H9 (cell line): ENCODE data around the gene CFL1. TPM values are rescaled to one million over a fixed set of nuclear protein-coding genes. Genes with fewer than 3 reads are reported as not detected.

Experiments
- DNase-seq: peaks from one replicate; pipeline ENCODE4 v3.0.0-alpha.2; 2017
- H2AFZ ChIP-seq: one replicate; pipeline ENCODE4 v1.6.1; 2013; ENCODE audit warnings: mild to moderate bottlenecking, low read length, control low read depth, moderate library complexity
- H2AK5ac ChIP-seq: 2 replicates; pipeline ENCODE4 v1.6.1; 2013; ENCODE audit warnings: low read length, control low read depth, mixed read lengths; ENCODE audit not compliant: insufficient read length
- H2BK120ac ChIP-seq: one replicate; pipeline ENCODE4 v1.6.1; 2013; ENCODE audit warnings: low read depth, mild to moderate bottlenecking, low read length, control low read depth, inconsistent platforms; ENCODE audit not compliant: poor library complexity, severe bottlenecking
- H2BK12ac ChIP-seq: 2 replicates; pipeline ENCODE4 v1.6.1; 2013; ENCODE audit warnings: low read length, control low read depth, mixed read lengths, low read depth; ENCODE audit not compliant: insufficient read length
- H2BK15ac ChIP-seq: 2 replicates; pipeline ENCODE4 v1.6.1; 2013; ENCODE audit warnings: low read depth, low read length, control low read depth
- H2BK20ac ChIP-seq: one replicate; pipeline ENCODE4 v1.6.1; 2013; ENCODE audit warnings: low read depth, mild to moderate bottlenecking, low read length, control low read depth, inconsistent platforms; ENCODE audit not compliant: poor library complexity, severe bottlenecking
- H2BK5ac ChIP-seq: 2 replicates; pipeline ENCODE4 v1.6.1; 2013; ENCODE audit warnings: low read length, control low read depth, mixed read lengths; ENCODE audit not compliant: insufficient read length
- H3K14ac ChIP-seq: 2 replicates; pipeline ENCODE4 v1.6.1; 2013; ENCODE audit warnings: low read length, control low read depth; ENCODE audit not compliant: insufficient read depth
- H3K18ac ChIP-seq: 2 replicates; pipeline ENCODE4 v1.6.1; 2013; ENCODE audit warnings: low read depth, mild to moderate bottlenecking, mixed read lengths, low read length, control low read depth; ENCODE audit not compliant: insufficient read length
- H3K23ac ChIP-seq: 2 replicates; pipeline ENCODE4 v1.6.1; 2013; ENCODE audit warnings: low read length, control low read depth, mixed read lengths, low read depth; ENCODE audit not compliant: insufficient read length
- H3K23me2 ChIP-seq: 2 replicates; pipeline ENCODE4 v1.6.1; 2013; ENCODE audit warnings: low read depth, mild to moderate bottlenecking, mixed read lengths, low read length, control low read depth; ENCODE audit not compliant: insufficient read length, poor library complexity, severe bottlenecking
- H3K27ac ChIP-seq: 2 replicates; pipeline ENCODE4 v1.5.1; 2013; ENCODE audit warnings: low read length, control low read depth, mixed read lengths, low read depth; ENCODE audit not compliant: insufficient read length
- H3K27me3 ChIP-seq: 2 replicates; pipeline ENCODE4 v1.6.1; 2013; ENCODE audit warnings: low read length, control low read depth, inconsistent platforms; ENCODE audit not compliant: insufficient read depth
- H3K4ac ChIP-seq: 2 replicates; pipeline ENCODE4 v1.6.1; 2013; ENCODE audit warnings: low read depth, mild to moderate bottlenecking, control low read depth, inconsistent platforms, low read length, moderate library complexity
- H3K4me1 ChIP-seq: 2 replicates; pipeline ENCODE4 v1.6.1; 2013; ENCODE audit warnings: low read length, control low read depth, inconsistent platforms; ENCODE audit not compliant: insufficient read depth
- H3K4me2 ChIP-seq: 2 replicates; pipeline ENCODE4 v1.6.1; 2013; ENCODE audit warnings: low read length, control low read depth, mixed read lengths; ENCODE audit not compliant: insufficient read length, insufficient read depth
- H3K56ac ChIP-seq: 2 replicates; pipeline ENCODE4 v1.6.1; 2013; ENCODE audit warnings: low read depth, mild to moderate bottlenecking, mixed read lengths, low read length, control low read depth; ENCODE audit not compliant: insufficient read length
- H3K79me1 ChIP-seq: 2 replicates; pipeline ENCODE4 v1.6.1; 2013; ENCODE audit warnings: low read depth, mild to moderate bottlenecking, moderate library complexity, low read length, control low read depth, inconsistent platforms; ENCODE audit not compliant: insufficient read depth, poor library complexity, severe bottlenecking
- H3K79me2 ChIP-seq: 2 replicates; pipeline ENCODE4 v1.6.1; 2013; ENCODE audit warnings: low read length, control low read depth, inconsistent platforms; ENCODE audit not compliant: insufficient read depth
- H3K9ac ChIP-seq: 2 replicates; pipeline ENCODE4 v1.6.1; 2013; ENCODE audit warnings: low read length, control low read depth, mixed read lengths; ENCODE audit not compliant: insufficient read length; ENCODE audit errors: extremely low read depth
- H3K9me3 ChIP-seq: one replicate; pipeline ENCODE4 v1.6.1; 2013; ENCODE audit warnings: low read depth, low read length, inconsistent platforms; ENCODE audit not compliant: control insufficient read depth
- H3T11ph ChIP-seq: one replicate; pipeline ENCODE4 v1.6.1; 2013; ENCODE audit warnings: mild to moderate bottlenecking, low read length, control low read depth, inconsistent platforms
- H4K20me1 ChIP-seq: one replicate; pipeline ENCODE4 v1.6.1; 2013; ENCODE audit not compliant: control insufficient read depth, insufficient read length, insufficient read depth
- H4K5ac ChIP-seq: 2 replicates; pipeline ENCODE4 v1.6.1; 2013; ENCODE audit warnings: low read depth, mild to moderate bottlenecking, mixed read lengths, low read length, control low read depth; ENCODE audit not compliant: insufficient read length
- H4K8ac ChIP-seq: replicated peaks from 2 replicates; pipeline ENCODE4 v1.6.1; 2013; ENCODE audit warnings: low read length, control low read depth, mixed read lengths, low read depth; ENCODE audit not compliant: insufficient read length
- H4K91ac ChIP-seq: 2 replicates; pipeline ENCODE4 v1.6.1; 2013; ENCODE audit warnings: low read depth, mild to moderate bottlenecking, moderate library complexity, mixed read lengths, low read length, control low read depth; ENCODE audit not compliant: insufficient read length
- H3K27ac Mint-ChIP-seq, 3 experiments: 2 replicates in 2 of 3; 3 replicates in 1 of 3; pipeline ENCODE4 v1.8.0; 2020 to 2021; ENCODE audit warnings: mixed read lengths in 3 of 3, mild to moderate bottlenecking in 1 of 3, moderate library complexity in 1 of 3
- H3K27me3 Mint-ChIP-seq: 2 replicates; pipeline ENCODE4 v1.8.0; 2021; ENCODE audit warnings: low read depth, mild to moderate bottlenecking, moderate library complexity, mixed read lengths
- H3K36me3 Mint-ChIP-seq, 3 experiments: 2 replicates in 2 of 3; 3 replicates in 1 of 3; pipeline ENCODE4 v1.8.0; 2020 to 2021; ENCODE audit warnings: low read depth in 3 of 3, mixed read lengths in 3 of 3; ENCODE audit not compliant: insufficient read depth in 1 of 3
- H3K4me1 Mint-ChIP-seq, 2 experiments: 2 replicates each; pipeline ENCODE4 v1.8.0; 2020; ENCODE audit warnings: mixed read lengths in 2 of 2
- H3K4me3 Mint-ChIP-seq, 2 experiments: 2 replicates in 1 of 2; 3 replicates in 1 of 2; pipeline ENCODE4 v1.8.0; 2020 to 2021; ENCODE audit warnings: mild to moderate bottlenecking in 2 of 2, mixed read lengths in 2 of 2, moderate library complexity in 1 of 2
- H3K9me3 Mint-ChIP-seq, 2 experiments: 2 replicates in 1 of 2; 3 replicates in 1 of 2; pipeline ENCODE4 v1.8.0; 2020; ENCODE audit warnings: mild to moderate bottlenecking in 2 of 2, mixed read lengths in 2 of 2, moderate library complexity in 1 of 2
- WGBS: extraction: QIAGEN DNeasy Blood & Tissue Kit; methylation state at CpG from one replicate; pipeline ENCODE4 v1.1.7; 2013; ENCODE audit warnings: missing lambda C conversion rate, low lambda C conversion rate, mixed read lengths; ENCODE audit not compliant: insufficient read length; ENCODE audit errors: extremely low coverage; 5-methylcytosine and 5-hydroxymethylcytosine counted together
- total RNA-seq: library from RNA; stranded (reverse); gene quantifications from 2 replicates; pipeline ENCODE4 v1.2.1, GENCODE V29; 2021
- TF ChIP-seq, protein P1 (sequence below): fragments of 200-600 bp; sonication (generic); conservative IDR thresholded peaks from 3 replicates; pipeline ENCODE4 v1.8.0; 2021; ENCODE audit warnings: antibody characterized with exemption, mild to moderate bottlenecking

Gene CFL1
- total RNA-seq, 1 experiment from 2014 or later, result 1,107 TPM

DNA sequence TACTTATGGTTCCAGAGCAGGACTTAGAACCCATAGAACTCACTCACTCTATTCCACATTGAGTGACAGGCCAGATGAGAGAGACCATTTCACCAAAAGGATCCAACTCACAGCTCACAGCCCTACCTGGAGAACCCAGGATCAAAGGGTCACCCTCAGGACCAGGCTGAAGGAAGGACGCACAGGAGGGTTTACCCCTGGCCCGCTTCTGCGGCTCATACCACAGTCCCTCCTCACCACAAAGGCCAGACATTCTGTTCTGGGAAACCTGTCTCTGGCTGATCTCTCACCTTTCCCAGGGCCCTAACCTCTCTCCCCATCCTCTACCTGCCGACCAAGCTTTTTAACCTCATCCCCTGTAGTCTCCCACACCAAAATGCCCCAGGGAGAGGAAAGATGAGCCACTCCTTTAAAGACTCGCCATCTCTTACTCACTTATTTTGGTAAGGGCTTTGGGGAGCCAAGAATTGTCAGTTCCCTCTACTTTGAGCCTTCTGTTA is 37.6 kb upstream of the CFL1 start:
- H3K27me3 ChIP-seq, result peaks cover 5% of the 10 kb centered on the region; the same call in 1 of the 2 replicates
- Mint-ChIP-seq H3K4me1 (peaks cover 21 to 29% of the 10 kb centered on the region in 2 experiments), H3K36me3 (peaks cover 0 to 37% (median 0%) of the 10 kb centered on the region in 3 experiments; a peak in 2 of 7 replicates), H3K9me3 (no peaks in the 10 kb centered on the region), H3K27me3 (peaks cover 29% of the 10 kb centered on the region), H3K27ac (no peak overlapping the region; a peak in 1 of 7 replicates), H3K4me3 (no peak overlapping the region)
- H3K4me1 ChIP-seq, result no peaks in the 10 kb centered on the region
- no peak overlapping the region for H3K23ac ChIP-seq
- no peak overlapping the region for H2BK15ac ChIP-seq
- H3K4ac ChIP-seq, result no peak overlapping the region
- no peak overlapping the region for H3K9ac ChIP-seq
- H3K79me2 ChIP-seq, result no peaks in the 10 kb centered on the region; the same call in 1 of the 2 replicates
- H3K27ac ChIP-seq, result no peak overlapping the region
- H3K9me3 ChIP-seq, result no peaks in the 10 kb centered on the region
- no peak overlapping the region for H2BK5ac ChIP-seq
- H3T11ph ChIP-seq, result no peak overlapping the region
- no peak overlapping the region for H3K18ac ChIP-seq
- no peaks in the 10 kb centered on the region for H3K79me1 ChIP-seq
- H4K91ac ChIP-seq, result no peak overlapping the region
- no CpG with 5 or more reads among the region's 5 CpGs for WGBS
- no peak overlapping the region for H2AFZ ChIP-seq
- H2BK120ac ChIP-seq, result no peak overlapping the region
- H3K14ac ChIP-seq, result no peak overlapping the region
- no peak overlapping the region for H2BK12ac ChIP-seq
- no peak overlapping the region for H2AK5ac ChIP-seq
- no peak for DNase-seq
- no peaks in the 10 kb centered on the region for H4K20me1 ChIP-seq
- no peak overlapping the region for H3K4me2 ChIP-seq
- TF ChIP-seq, protein P1, sequence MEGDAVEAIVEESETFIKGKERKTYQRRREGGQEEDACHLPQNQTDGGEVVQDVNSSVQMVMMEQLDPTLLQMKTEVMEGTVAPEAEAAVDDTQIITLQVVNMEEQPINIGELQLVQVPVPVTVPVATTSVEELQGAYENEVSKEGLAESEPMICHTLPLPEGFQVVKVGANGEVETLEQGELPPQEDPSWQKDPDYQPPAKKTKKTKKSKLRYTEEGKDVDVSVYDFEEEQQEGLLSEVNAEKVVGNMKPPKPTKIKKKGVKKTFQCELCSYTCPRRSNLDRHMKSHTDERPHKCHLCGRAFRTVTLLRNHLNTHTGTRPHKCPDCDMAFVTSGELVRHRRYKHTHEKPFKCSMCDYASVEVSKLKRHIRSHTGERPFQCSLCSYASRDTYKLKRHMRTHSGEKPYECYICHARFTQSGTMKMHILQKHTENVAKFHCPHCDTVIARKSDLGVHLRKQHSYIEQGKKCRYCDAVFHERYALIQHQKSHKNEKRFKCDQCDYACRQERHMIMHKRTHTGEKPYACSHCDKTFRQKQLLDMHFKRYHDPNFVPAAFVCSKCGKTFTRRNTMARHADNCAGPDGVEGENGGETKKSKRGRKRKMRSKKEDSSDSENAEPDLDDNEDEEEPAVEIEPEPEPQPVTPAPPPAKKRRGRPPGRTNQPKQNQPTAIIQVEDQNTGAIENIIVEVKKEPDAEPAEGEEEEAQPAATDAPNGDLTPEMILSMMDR, result no peak
- H3K56ac ChIP-seq, result no peak overlapping the region
- H4K5ac ChIP-seq, result no peak overlapping the region
- peaks cover 20% of the 10 kb centered on the region for H3K23me2 ChIP-seq
- no peak overlapping the region for H2BK20ac ChIP-seq
- H4K8ac ChIP-seq, result no peak overlapping the region
